Measurements from ENCODE around the gene MCTP1.

- TF ChIP-seq TAF1 (IDR thresholded peaks at IDR 0.05; ENCODE audit: low read depth) (no peak), RAD21 (IDR thresholded peaks at IDR 0.05; ENCODE audit: low read depth) (no peak), CEBPB (IDR thresholded peaks at IDR 0.05) (peak; percentile 94), CREB1 (IDR thresholded peaks at IDR 0.05; ENCODE audit: low read depth) (no peak), YY1 (IDR thresholded peaks at IDR 0.05; ENCODE audit: low read depth) (no peak)
These were observed 592.9 kb downstream of the MCTP1 start for GRCh38 chr5:94691949-94692348.
